ENCODE results near the gene SCAND1. TPM values are rescaled to one million over a fixed set of nuclear protein-coding genes. Genes with fewer than 3 reads are reported as not detected.
A peak's percentile ranks its signal among the peaks of the same experiment; 100 is the strongest.
"Not testable (repeated sequence)": the region's sequence is repeated elsewhere in the genome, so short reads cannot be mapped to it uniquely, and the experiment has no call there.

SCAND1 gene
- total RNA-seq, 2 donors from 2014 or later: 137 to 199 TPM

GRCh38 chr20:35956616-35957015 lies 2.3 kb upstream of the SCAND1 start:
- Histone ChIP-seq H3K27me3 (replicated peaks; ENCODE audit: insufficient read depth) (no peaks in the 10 kb centered on the region), H3K9me3 (no peaks in the 10 kb centered on the region), H3K27ac (no peak overlapping the region), H3K4me3 (no peak overlapping the region), H3K4me1 (replicated peaks) (peaks cover 13% of the 10 kb centered on the region), H3K36me3 (no peaks in the 10 kb centered on the region)
- no peak for DNase-seq (ENCODE audit: low spot score)
- intact Hi-C loops (cut with DNase I): no loop called here
- TF ChIP-seq, protein P1, sequence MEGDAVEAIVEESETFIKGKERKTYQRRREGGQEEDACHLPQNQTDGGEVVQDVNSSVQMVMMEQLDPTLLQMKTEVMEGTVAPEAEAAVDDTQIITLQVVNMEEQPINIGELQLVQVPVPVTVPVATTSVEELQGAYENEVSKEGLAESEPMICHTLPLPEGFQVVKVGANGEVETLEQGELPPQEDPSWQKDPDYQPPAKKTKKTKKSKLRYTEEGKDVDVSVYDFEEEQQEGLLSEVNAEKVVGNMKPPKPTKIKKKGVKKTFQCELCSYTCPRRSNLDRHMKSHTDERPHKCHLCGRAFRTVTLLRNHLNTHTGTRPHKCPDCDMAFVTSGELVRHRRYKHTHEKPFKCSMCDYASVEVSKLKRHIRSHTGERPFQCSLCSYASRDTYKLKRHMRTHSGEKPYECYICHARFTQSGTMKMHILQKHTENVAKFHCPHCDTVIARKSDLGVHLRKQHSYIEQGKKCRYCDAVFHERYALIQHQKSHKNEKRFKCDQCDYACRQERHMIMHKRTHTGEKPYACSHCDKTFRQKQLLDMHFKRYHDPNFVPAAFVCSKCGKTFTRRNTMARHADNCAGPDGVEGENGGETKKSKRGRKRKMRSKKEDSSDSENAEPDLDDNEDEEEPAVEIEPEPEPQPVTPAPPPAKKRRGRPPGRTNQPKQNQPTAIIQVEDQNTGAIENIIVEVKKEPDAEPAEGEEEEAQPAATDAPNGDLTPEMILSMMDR (IDR thresholded peaks at IDR 0.05): no peak
- TF ChIP-seq POLR2AphosphoS5 (IDR thresholded peaks at IDR 0.05) (no peak), POLR2A (IDR thresholded peaks at IDR 0.05) (no peak)

GRCh38 chr20:35954907-35955251 lies 577 bp upstream of the SCAND1 start:
- TF ChIP-seq, protein P1 (IDR thresholded peaks at IDR 0.05): no peak
- TF ChIP-seq POLR2A (IDR thresholded peaks at IDR 0.05): no peak
- TF ChIP-seq POLR2AphosphoS5 (IDR thresholded peaks at IDR 0.05): no peak
- DNase-seq (ENCODE audit: low spot score): no peak
- peak overlapping the region; percentile 92 to 98 for H3K4me3 ChIP-seq
- H3K9me3 ChIP-seq: no peaks in the 10 kb centered on the region
- H3K36me3 ChIP-seq: no peaks in the 10 kb centered on the region
- no peaks in the 10 kb centered on the region for H3K27me3 ChIP-seq (replicated peaks; ENCODE audit: insufficient read depth)
- peak overlapping the region; percentile 97 for H3K27ac ChIP-seq
- intact Hi-C loops (cut with DNase I): no loop called here
- under 1% methylated on average over 19 of the region's 19 CpGs for WGBS
- H3K4me1 ChIP-seq (replicated peaks): peaks cover 13% of the 10 kb centered on the region

DNA sequence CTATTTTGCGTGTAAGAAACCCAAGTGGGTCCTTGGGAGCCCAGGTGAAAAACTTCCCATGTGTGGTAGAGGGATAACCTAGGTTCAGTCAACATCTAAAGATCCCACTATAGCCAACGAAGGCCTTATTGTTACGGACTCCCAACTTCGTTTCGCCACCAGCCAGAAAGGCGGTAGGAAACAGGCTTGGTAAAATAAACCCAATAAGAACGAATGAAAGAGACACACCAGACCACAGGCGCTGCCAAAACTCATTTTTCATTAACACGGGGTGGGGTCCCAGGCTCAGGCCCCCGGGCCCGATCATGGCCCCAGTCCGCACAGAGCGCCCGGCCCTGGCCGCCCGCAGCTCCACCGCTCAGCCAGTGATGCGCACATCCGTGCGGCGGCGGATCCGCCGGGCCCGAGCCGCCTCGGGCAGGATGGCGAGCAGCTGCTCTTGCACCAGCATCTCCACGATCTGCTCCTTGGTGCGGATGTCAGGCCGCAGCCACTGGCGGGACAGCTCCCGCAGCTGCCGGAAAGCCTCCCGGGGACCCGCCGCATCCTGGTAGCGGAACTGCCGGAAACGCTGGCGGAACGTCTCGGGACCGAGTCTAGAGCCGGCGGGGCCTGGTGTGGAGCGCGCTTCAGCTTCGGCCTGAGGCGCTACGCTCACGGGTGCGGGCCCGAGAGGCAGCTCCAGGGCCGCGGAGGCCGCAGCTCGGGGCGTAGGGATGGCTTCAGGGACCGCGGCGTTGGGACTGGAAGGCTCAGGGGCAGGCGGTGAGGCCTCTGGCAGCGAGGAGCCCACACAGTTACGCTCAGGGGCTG lies 709 bp downstream of the SCAND1 start:
- H3K27me3 ChIP-seq (replicated peaks; ENCODE audit: insufficient read depth): no peaks in the 10 kb centered on the region
- peaks cover 13% of the 10 kb centered on the region for H3K4me1 ChIP-seq (replicated peaks)
- DNase-seq (ENCODE audit: low spot score): peak; percentile 8
- H3K4me3 ChIP-seq: peak overlapping the region; percentile 92 to 98
- under 1% methylated on average over 63 of the region's 65 CpGs for WGBS
- no peaks in the 10 kb centered on the region for H3K9me3 ChIP-seq
- intact Hi-C loops (cut with DNase I): no loop called here
- TF ChIP-seq, protein P1 (IDR thresholded peaks at IDR 0.05): no peak
- no peak for TF ChIP-seq POLR2AphosphoS5 (IDR thresholded peaks at IDR 0.05)
- TF ChIP-seq POLR2A (IDR thresholded peaks at IDR 0.05): no peak
- peak overlapping the region; percentile 97 for H3K27ac ChIP-seq
- H3K36me3 ChIP-seq: no peaks in the 10 kb centered on the region

GRCh38 chr20:35952480-35953386 lies 1.6 kb downstream of the SCAND1 start:
- intact Hi-C loops (cut with DNase I): no loop called here
- 40% methylated on average over 6 of the region's 6 CpGs for WGBS
- no peak for TF ChIP-seq POLR2A (IDR thresholded peaks at IDR 0.05)
- no peak for TF ChIP-seq POLR2AphosphoS5 (IDR thresholded peaks at IDR 0.05)
- TF ChIP-seq, protein P1 (IDR thresholded peaks at IDR 0.05): no peak

DNA sequence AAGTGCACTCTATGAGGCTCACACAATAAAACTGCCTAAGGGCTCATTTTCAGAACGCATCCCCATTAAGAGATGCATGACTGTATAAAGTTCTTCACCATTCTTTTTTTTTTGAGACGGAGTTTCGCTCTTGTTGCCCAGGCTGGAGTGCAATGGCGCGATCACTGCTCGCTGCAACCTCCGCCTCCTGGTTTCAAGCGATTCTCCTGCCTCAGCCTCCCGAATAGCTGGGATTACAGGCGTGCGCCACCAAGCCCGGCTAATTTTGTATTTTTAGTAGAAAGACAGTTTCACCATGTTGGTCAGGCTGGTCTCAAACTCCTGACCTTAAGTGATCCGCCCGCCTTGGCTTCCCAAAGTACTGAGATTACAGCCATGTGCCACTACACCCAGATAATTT lies 2.2 kb downstream of the SCAND1 start:
- H3K27me3 ChIP-seq (replicated peaks; ENCODE audit: insufficient read depth); H3K36me3 ChIP-seq; intact Hi-C loops (cut with DNase I); DNase-seq (ENCODE audit: low spot score); H3K9me3 ChIP-seq: not testable (repeated sequence)
- peak overlapping the region in 1 of 2 donors; percentile 97 for H3K27ac ChIP-seq
- 95% methylated on average over 14 of the region's 14 CpGs for WGBS
- peaks cover 13% of the 10 kb centered on the region for H3K4me1 ChIP-seq (replicated peaks)
- peak overlapping the region in 1 of 2 donors; percentile 98 for H3K4me3 ChIP-seq

More at GRCh38 chr20:35952480-35953386, 1.6 kb downstream of the SCAND1 start:
- Histone ChIP-seq H3K9me3 (no peaks in the 10 kb centered on the region), H3K4me1 (replicated peaks) (peaks cover 13% of the 10 kb centered on the region), H3K27ac (peak overlapping the region; percentile 97), H3K36me3 (no peaks in the 10 kb centered on the region), H3K27me3 (replicated peaks; ENCODE audit: insufficient read depth) (no peaks in the 10 kb centered on the region), H3K4me3 (peak overlapping the region; percentile 92 to 98)
- peak; percentile 11 for DNase-seq (ENCODE audit: low spot score)

All from prostate gland (tissue), 2 donors.